ENCODE data around the gene MTCH1. TPM values are rescaled to one million over a fixed set of nuclear protein-coding genes. Genes with fewer than 3 reads are reported as not detected.
A peak's percentile ranks its signal among the peaks of the same experiment; 100 is the strongest.

The MTCH1 gene
- polyA plus RNA-seq, 1 donor: 126 TPM

DNA sequence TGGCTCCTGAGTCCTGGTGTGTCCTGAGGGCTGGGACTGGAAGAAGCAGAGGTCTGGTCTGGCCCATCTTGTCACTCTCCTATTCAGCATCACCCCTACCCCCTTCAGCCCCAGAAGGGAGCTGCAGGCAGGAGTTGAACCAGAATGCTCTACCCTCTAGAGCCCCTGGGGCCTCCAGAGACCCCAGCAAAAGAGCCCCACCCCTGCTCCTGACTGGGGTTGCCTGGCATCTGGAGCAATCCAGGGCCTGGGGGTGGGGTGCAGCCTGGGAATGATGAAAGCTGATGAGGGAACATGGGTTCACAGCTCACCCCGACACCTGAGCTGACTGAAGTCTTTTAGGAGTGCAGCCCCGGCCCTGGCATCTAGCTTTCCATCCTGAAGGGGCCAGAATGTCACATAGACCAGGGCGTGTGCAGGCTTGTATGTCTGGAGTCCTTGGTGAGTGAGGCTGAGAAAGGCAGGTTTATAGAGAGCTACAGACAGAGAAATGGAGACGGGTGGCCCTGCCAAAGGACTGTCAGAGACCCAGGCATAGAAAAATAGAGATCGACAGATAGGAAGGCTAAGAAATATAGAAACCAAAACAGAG, 31.7 kb upstream of the MTCH1 start:
- no peaks in the 10 kb centered on the region for H3K9me3 ChIP-seq (ENCODE audit: control insufficient read depth, low read depth, low read length)
- H3K27ac ChIP-seq (ENCODE audit: low read length): no peak overlapping the region
- H3K36me3 ChIP-seq (ENCODE audit: control insufficient read depth, insufficient read depth, low read length): no peaks in the 10 kb centered on the region
- DNase-seq: no peak
- H3K27me3 ChIP-seq (ENCODE audit: control insufficient read depth, insufficient read depth, low read length): no peaks in the 10 kb centered on the region
- no peak overlapping the region for H3K4me3 ChIP-seq (ENCODE audit: low read length)
- 44% methylated on average over 2 of the region's 5 CpGs for WGBS (ENCODE audit: insufficient coverage, low lambda C conversion rate)
- peaks cover 6% of the 10 kb centered on the region for H3K4me1 ChIP-seq (ENCODE audit: control insufficient read depth, insufficient read depth, low read length)

GRCh38 chr6:37016995-37017394, 31.0 kb upstream of the MTCH1 start:
- DNase-seq: no peak
- Histone ChIP-seq H3K27me3 (ENCODE audit: control insufficient read depth, insufficient read depth, low read length) (no peaks in the 10 kb centered on the region), H3K36me3 (ENCODE audit: control insufficient read depth, insufficient read depth, low read length) (no peaks in the 10 kb centered on the region), H3K4me3 (ENCODE audit: low read length) (no peak overlapping the region), H3K27ac (ENCODE audit: low read length) (no peak overlapping the region), H3K4me1 (ENCODE audit: control insufficient read depth, insufficient read depth, low read length) (peaks cover 6% of the 10 kb centered on the region), H3K9me3 (ENCODE audit: control insufficient read depth, low read depth, low read length) (no peaks in the 10 kb centered on the region)
- 83% methylated on average over 1 of the region's 3 CpGs for WGBS (ENCODE audit: insufficient coverage, low lambda C conversion rate)

DNA sequence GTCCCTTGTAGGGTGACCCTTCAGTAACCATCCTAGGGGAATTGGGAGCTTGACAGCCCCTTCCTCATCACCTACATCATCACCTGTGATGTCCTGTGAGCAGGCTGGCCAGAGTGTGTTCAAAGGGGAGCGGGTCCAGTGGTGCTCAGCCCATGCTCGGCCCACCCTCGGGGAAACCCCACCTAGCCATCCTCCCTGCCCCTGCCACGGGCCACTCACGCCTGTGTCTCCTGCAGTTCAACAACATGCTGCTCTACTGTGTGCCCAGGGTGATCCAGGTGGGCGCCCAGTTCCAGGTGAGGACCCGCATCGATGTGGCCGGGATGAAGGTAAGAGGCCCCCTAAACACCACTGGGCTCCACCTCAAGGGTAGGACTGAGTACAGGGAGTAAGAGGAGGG, 29.5 kb upstream of the MTCH1 start:
- Histone ChIP-seq H3K9me3 (ENCODE audit: control insufficient read depth, low read depth, low read length) (no peaks in the 10 kb centered on the region), H3K27ac (ENCODE audit: low read length) (no peak overlapping the region), H3K36me3 (ENCODE audit: control insufficient read depth, insufficient read depth, low read length) (no peaks in the 10 kb centered on the region), H3K4me3 (ENCODE audit: low read length) (no peak overlapping the region), H3K27me3 (ENCODE audit: control insufficient read depth, insufficient read depth, low read length) (no peaks in the 10 kb centered on the region), H3K4me1 (ENCODE audit: control insufficient read depth, insufficient read depth, low read length) (peaks cover 6% of the 10 kb centered on the region)
- no peak for DNase-seq
- no CpG with 5 or more reads among the region's 9 CpGs for WGBS (ENCODE audit: insufficient coverage, low lambda C conversion rate)

- Histone ChIP-seq H3K27ac (ENCODE audit: low read length) (no peak overlapping the region), H3K27me3 (ENCODE audit: control insufficient read depth, insufficient read depth, low read length) (no peaks in the 10 kb centered on the region), H3K9me3 (ENCODE audit: control insufficient read depth, low read depth, low read length) (no peaks in the 10 kb centered on the region), H3K4me1 (ENCODE audit: control insufficient read depth, insufficient read depth, low read length) (peaks cover 6% of the 10 kb centered on the region), H3K36me3 (ENCODE audit: control insufficient read depth, insufficient read depth, low read length) (no peaks in the 10 kb centered on the region), H3K4me3 (ENCODE audit: low read length) (no peak overlapping the region)
- DNase-seq: no peak
- no CpG with 5 or more reads among the region's 12 CpGs for WGBS (ENCODE audit: insufficient coverage, low lambda C conversion rate)
Observed at GRCh38 chr6:37014667-37015066, 28.7 kb upstream of the MTCH1 start.

DNA sequence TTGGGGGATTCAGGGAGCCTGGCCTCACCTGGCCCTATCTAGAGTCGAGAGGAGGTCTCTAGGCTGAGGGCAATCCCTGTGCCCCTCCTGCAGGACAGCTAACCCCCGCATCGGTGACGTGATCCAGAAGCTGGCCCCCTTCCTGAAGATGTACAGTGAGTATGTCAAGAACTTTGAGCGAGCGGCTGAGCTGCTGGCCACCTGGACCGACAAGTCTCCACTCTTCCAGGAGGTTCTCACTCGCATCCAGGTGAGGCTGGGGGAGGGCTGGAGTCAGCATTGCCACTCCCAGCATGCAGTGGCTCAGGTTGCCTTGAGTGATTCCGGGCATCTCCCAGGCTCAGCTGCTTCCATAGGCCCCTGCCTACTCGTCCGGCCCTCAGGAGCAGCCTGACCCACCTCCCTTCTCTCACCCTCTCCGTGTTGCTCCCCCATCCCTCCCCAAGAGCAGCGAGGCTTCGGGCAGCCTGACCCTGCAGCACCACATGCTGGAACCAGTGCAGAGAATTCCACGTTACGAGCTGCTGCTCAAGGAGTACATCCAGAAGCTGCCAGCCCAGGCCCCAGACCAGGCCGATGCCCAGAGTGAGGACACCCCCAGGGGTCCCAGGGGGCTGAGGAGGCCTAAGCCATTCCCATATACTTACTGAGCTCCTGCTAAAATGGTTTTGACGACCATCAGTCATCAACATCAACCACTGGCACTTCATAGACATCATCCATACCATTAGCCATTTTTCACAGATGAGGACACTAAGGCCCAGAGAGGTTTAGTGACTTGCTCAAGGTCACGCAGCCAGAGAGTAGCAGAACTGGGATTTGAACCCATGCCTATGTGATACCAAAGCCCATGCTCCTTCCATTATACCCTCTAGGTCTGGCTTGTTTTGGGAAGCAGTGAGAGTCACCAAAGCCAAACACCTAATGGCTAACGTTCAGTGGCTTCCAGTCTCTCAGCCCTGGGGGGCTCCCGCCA, 27.8 kb upstream of the MTCH1 start:
- Histone ChIP-seq H3K27ac (ENCODE audit: low read length) (no peak overlapping the region), H3K4me3 (ENCODE audit: low read length) (no peak overlapping the region), H3K36me3 (ENCODE audit: control insufficient read depth, insufficient read depth, low read length) (no peaks in the 10 kb centered on the region), H3K27me3 (ENCODE audit: control insufficient read depth, insufficient read depth, low read length) (no peaks in the 10 kb centered on the region), H3K9me3 (ENCODE audit: control insufficient read depth, low read depth, low read length) (no peaks in the 10 kb centered on the region), H3K4me1 (ENCODE audit: control insufficient read depth, insufficient read depth, low read length) (peaks cover 6% of the 10 kb centered on the region)
- WGBS (ENCODE audit: insufficient coverage, low lambda C conversion rate): no CpG with 5 or more reads among the region's 21 CpGs
- DNase-seq: no peak

DNA sequence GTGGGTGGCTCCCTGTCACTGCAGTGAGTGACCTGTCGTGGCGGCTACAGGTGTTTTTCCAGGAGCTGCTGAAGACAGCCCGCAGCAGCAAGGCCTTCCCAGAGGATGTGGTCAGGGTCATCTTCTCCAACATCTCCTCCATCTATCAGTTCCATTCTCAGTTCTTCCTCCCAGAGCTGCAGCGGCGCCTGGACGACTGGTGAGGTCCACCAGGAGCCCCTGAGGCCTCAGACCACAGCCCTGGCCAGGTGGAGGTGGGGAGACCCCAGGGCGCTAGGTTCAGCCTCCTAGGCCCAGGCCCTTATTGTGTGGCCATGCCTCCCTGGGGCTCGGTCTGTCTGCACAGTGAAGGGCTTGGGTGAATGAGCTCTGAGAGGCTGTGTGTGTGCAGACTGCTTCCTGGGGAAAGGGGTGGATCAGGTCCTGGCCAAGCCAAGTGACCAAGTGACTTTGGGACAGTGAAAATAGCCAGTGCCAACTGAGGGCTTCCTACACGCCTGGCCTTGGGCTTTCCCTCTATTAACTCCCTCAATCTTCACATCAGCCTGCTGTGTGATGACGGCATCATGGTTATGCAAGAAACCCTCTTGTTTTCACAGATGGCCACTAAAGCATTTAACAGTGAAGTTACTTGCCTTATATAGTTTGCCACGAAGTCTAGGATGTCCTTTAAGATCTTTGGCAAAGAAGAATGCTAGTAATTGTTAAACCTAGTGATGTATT, 25.8 kb upstream of the MTCH1 start:
- Histone ChIP-seq H3K36me3 (ENCODE audit: control insufficient read depth, insufficient read depth, low read length) (no peaks in the 10 kb centered on the region), H3K27ac (ENCODE audit: low read length) (no peak overlapping the region), H3K27me3 (ENCODE audit: control insufficient read depth, insufficient read depth, low read length) (no peaks in the 10 kb centered on the region), H3K9me3 (ENCODE audit: control insufficient read depth, low read depth, low read length) (no peaks in the 10 kb centered on the region), H3K4me1 (ENCODE audit: control insufficient read depth, insufficient read depth, low read length) (no peaks in the 10 kb centered on the region), H3K4me3 (ENCODE audit: low read length) (no peak overlapping the region)
- no peak for DNase-seq
- no CpG with 5 or more reads among the region's 11 CpGs for WGBS (ENCODE audit: insufficient coverage, low lambda C conversion rate)

GRCh38 chr6:37010402-37010892, 24.5 kb upstream of the MTCH1 start:
- WGBS (ENCODE audit: insufficient coverage, low lambda C conversion rate): no CpG with 5 or more reads among the region's 10 CpGs
- H3K36me3 ChIP-seq (ENCODE audit: control insufficient read depth, insufficient read depth, low read length): no peaks in the 10 kb centered on the region
- H3K27ac ChIP-seq (ENCODE audit: low read length): no peak overlapping the region
- DNase-seq: no peak
- H3K9me3 ChIP-seq (ENCODE audit: control insufficient read depth, low read depth, low read length): no peaks in the 10 kb centered on the region
- no peaks in the 10 kb centered on the region for H3K27me3 ChIP-seq (ENCODE audit: control insufficient read depth, insufficient read depth, low read length)
- no peak overlapping the region for H3K4me3 ChIP-seq (ENCODE audit: low read length)
- H3K4me1 ChIP-seq (ENCODE audit: control insufficient read depth, insufficient read depth, low read length): no peaks in the 10 kb centered on the region

- Histone ChIP-seq H3K27ac (ENCODE audit: low read length) (no peak overlapping the region), H3K27me3 (ENCODE audit: control insufficient read depth, insufficient read depth, low read length) (no peaks in the 10 kb centered on the region), H3K4me3 (ENCODE audit: low read length) (no peak overlapping the region), H3K36me3 (ENCODE audit: control insufficient read depth, insufficient read depth, low read length) (no peaks in the 10 kb centered on the region), H3K9me3 (ENCODE audit: control insufficient read depth, low read depth, low read length) (no peaks in the 10 kb centered on the region), H3K4me1 (ENCODE audit: control insufficient read depth, insufficient read depth, low read length) (no peaks in the 10 kb centered on the region)
- no CpG with 5 or more reads among the region's 15 CpGs for whole genome bisulfite sequencing (ENCODE audit: insufficient coverage, low lambda C conversion rate)
- DNase-seq: no peak
Observed at GRCh38 chr6:37008484-37009465, 22.8 kb upstream of the MTCH1 start.

DNA sequence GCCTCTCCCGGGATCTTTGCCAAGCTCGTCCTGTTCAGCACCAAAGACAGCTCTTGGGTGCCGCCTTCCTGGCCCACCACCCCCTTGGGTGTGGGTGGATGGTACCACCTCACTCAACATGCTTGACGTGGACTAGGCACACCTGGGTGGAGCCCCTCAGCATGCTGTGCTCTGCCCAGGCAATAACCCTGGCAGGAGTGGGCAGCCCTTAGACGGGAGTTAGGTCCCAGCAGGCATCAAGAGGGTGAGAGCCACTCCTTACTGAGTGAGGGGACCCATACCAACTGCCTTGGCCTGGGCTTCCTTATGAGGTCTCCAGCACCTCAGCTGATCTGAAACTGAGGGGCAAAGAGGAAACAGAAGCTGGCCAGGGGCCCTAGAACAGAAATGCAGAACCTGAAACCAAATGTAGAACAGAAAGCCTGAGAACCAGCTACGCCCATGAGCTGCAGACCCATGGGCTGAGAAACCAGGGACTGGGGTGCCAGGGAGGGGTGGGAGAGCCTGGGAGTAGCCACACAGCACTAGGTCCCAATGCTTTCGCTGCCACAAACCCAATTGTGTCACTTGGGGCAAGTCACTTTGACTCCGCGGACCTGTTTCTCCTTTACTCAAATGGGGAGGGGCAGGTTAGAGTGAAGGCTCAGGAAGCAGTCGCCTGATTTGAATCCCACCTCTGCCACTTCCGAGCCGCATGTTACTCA, 21.5 kb upstream of the MTCH1 start:
- H3K9me3 ChIP-seq (ENCODE audit: control insufficient read depth, low read depth, low read length): no peaks in the 10 kb centered on the region
- H3K27ac ChIP-seq (ENCODE audit: low read length): no peak overlapping the region
- no peaks in the 10 kb centered on the region for H3K4me1 ChIP-seq (ENCODE audit: control insufficient read depth, insufficient read depth, low read length)
- no peaks in the 10 kb centered on the region for H3K36me3 ChIP-seq (ENCODE audit: control insufficient read depth, insufficient read depth, low read length)
- DNase-seq: no peak
- H3K27me3 ChIP-seq (ENCODE audit: control insufficient read depth, insufficient read depth, low read length): no peaks in the 10 kb centered on the region
- 80% methylated on average over 1 of the region's 12 CpGs for WGBS (ENCODE audit: insufficient coverage, low lambda C conversion rate)
- peak overlapping the region; percentile 6 for H3K4me3 ChIP-seq (ENCODE audit: low read length)

All from large intestine (tissue), 3 donors.